ENCODE results near the gene KSR1.

Gene KSR1

GRCh38 chr17:27473748-27474609, 17.7 kb downstream of the KSR1 start:
- peak; percentile 88 for DNase-seq (ENCODE audit: low spot score)

- DNase-seq (ENCODE audit: low spot score): no peak
Measured at GRCh38 chr17:27475070-27475673, 18.9 kb downstream of the KSR1 start.

- no peak for DNase-seq (ENCODE audit: low spot score)
Measured at GRCh38 chr17:27475981-27476895, 20.0 kb downstream of the KSR1 start.

GRCh38 chr17:27477050-27477888, 21.0 kb downstream of the KSR1 start:
- DNase-seq (ENCODE audit: low spot score): no peak

- no peak for DNase-seq (ENCODE audit: low spot score)
Measured at GRCh38 chr17:27477971-27478684, 21.9 kb downstream of the KSR1 start.

GRCh38 chr17:27478901-27479538, 22.8 kb downstream of the KSR1 start:
- DNase-seq (ENCODE audit: low spot score): no peak

- no peak for DNase-seq (ENCODE audit: low spot score)
Measured at GRCh38 chr17:27479838-27480237, 23.6 kb downstream of the KSR1 start.

- no peak for DNase-seq (ENCODE audit: low spot score)
Measured at GRCh38 chr17:27480699-27481098, 24.5 kb downstream of the KSR1 start.

GRCh38 chr17:27481327-27481726, 25.1 kb downstream of the KSR1 start:
- peak; percentile 53 for DNase-seq (ENCODE audit: low spot score)

GRCh38 chr17:27485125-27485524, 28.9 kb downstream of the KSR1 start:
- DNase-seq (ENCODE audit: low spot score): no peak

GRCh38 chr17:27485716-27486495, 29.7 kb downstream of the KSR1 start:
- no peak for DNase-seq (ENCODE audit: low spot score)

GRCh38 chr17:27486741-27487140, 30.5 kb downstream of the KSR1 start:
- DNase-seq (ENCODE audit: low spot score): no peak

- no peak for DNase-seq (ENCODE audit: low spot score)
Measured at GRCh38 chr17:27488231-27488630, 32.0 kb downstream of the KSR1 start.

- DNase-seq (ENCODE audit: low spot score): no peak
Measured at GRCh38 chr17:27489045-27489715, 32.9 kb downstream of the KSR1 start.

- no peak for DNase-seq (ENCODE audit: low spot score)
Measured at GRCh38 chr17:27490391-27490790, 34.1 kb downstream of the KSR1 start.

GRCh38 chr17:27491713-27492190, 35.5 kb downstream of the KSR1 start:
- DNase-seq (ENCODE audit: low spot score): no peak

GRCh38 chr17:27492470-27492869, 36.2 kb downstream of the KSR1 start:
- no peak for DNase-seq (ENCODE audit: low spot score)

GRCh38 chr17:27493088-27493487, 36.8 kb downstream of the KSR1 start:
- no peak for DNase-seq (ENCODE audit: low spot score)

Data from CD4-positive, alpha-beta T cell treated with Interleukin-15 for 4 hours (primary cell).